HG03066 (cell line): Measurements from ENCODE around the gene IL16.

Source experiments
- ATAC-seq: cut with Tn5 transposase; IDR thresholded peaks from one replicate; pipeline ENCODE4 v1.9.1; 2021; ENCODE audit warnings: low read depth; ENCODE audit not compliant: unreplicated experiment

The IL16 gene

DNA sequence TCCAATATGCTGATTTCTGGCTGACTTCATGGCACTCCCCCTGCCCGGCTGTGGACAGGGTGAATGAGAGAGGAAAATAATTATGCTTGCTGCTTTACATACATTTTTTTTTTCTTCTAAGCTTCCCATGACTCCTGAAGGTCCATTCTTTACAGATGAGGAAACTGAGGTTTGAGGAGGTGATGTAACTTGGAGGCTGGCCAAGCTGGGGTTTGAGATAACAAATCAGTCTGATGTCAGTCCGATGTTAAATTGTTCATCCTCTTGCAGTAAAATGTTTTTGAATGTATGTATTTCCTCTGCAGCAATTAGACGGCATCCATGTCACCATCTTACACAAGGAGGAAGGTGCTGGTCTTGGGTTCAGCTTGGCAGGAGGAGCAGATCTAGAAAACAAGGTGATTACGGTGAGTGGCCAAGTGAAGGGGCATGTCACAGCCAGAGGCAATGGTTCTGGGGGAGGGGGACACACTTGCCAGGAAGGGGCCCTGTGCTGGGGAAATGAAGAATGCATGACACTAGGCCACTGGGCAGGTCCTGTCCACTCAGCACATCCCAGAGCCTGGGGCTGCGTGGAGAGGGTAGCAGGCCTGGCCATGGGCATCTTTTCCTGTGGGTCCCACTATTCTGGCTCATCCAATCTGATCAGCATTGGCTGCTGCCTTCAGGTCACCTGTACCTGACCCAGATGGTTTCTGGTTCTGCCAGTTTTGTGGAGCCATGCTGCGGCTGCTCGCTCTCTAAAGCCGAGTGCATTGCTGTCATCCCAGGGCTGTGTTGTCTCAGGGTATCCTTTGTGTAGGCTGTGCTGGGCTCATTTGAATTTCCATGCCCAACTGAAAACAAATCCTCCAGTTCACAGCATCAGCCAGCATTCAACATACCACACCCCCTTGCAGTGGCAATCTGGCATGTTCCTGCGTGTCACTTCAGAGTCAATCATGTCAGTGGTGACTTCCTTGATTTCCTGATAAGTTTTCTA is 106.9 kb downstream of the IL16 start:
- no peak for ATAC-seq

DNA sequence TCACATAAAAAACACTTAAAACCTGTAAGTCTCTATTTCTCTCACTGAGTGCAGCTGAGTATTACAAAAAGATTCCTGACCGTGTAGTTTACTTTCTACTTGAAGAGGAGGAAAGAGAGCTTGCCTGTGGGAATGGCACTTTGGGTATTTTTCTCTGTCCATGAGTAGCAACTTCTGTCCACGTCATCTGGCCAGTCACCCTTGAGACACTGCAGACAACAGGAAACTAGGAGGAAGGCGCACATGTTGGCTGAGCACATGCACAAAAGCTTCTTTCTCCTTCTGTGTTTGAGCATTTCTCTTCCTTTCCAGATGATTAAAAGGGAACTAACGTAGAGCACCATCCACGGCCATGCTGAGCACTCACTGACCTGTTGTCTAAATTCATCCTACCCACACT is 107.5 kb downstream of the IL16 start:
- ATAC-seq = no peak

DNA sequence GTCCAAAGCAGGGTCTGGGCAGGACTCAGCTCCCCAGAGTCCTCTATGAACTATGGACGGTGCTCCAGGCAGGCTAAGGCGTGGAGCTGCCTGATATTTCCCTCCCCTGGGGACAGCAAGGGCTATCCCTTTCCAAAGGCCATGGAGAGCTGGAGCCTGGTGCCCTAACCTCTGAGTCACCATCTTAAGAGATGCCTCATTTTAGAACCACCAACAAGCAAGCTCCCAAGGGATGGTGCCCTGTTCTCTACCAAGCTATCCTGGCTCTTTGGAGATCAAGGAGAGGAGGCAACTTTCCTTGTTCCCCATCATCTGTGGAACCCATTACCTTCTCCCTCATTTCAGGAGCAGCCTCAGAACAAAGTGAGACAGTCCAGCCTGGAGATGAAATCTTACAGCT is 111.6 kb downstream of the IL16 start:
- no peak for ATAC-seq

DNA sequence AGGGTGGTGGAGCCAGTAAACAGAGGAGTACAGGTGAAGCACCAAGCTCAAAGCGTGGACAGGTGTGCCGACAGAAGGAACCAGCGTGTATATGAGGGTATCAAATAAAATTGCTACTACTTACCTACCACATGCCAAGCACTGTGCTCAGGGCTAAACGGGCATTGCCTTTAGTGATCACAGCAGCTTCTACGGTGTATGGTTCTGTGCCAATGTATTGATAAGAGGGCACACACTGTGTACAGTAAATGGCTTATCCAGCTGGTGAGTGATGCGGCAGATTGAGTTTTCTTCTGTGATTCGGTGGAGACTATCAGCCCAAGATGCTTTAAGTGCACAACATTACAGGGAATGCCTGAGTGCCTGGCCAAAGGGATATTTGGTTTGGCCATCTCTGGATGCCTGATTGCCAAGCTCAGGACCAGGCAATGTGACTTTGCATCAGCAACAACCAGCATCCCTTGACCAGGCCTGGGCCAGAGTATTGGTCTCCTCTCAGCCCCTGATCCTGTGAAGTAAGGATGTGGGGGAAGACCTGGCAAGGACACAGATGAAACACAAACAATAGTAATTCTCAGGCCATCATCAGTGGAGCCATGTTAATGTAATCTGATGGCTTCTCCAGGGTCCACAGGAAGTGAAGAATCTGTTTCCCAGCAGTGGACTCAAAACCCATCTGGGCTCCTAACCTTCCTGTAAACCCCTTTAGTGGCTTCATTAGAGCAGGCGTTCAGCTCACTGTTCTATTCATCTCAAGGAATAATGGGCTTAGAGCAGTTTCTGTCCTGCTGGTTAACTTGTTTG is 113.2 kb downstream of the IL16 start:
- no peak for ATAC-seq

DNA sequence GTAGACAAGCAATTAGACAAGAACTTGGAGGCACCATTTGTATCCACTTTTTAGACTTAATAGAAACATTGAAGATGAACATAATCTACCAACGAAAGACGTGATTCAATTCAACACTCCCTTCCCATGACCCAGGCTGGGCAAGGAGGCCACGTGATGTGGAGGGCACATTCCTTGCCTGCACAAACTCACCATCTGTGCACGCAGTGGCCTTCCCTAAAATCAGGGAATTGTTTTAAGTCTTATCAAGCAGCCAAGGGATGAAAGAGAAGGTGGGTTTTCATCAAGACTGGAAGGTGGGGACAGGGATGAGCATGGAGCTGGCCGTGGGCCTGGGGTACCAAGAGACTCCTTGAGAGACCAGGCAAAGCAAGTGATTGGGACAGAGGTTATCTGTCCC is 113.8 kb downstream of the IL16 start:
- no peak for ATAC-seq

DNA sequence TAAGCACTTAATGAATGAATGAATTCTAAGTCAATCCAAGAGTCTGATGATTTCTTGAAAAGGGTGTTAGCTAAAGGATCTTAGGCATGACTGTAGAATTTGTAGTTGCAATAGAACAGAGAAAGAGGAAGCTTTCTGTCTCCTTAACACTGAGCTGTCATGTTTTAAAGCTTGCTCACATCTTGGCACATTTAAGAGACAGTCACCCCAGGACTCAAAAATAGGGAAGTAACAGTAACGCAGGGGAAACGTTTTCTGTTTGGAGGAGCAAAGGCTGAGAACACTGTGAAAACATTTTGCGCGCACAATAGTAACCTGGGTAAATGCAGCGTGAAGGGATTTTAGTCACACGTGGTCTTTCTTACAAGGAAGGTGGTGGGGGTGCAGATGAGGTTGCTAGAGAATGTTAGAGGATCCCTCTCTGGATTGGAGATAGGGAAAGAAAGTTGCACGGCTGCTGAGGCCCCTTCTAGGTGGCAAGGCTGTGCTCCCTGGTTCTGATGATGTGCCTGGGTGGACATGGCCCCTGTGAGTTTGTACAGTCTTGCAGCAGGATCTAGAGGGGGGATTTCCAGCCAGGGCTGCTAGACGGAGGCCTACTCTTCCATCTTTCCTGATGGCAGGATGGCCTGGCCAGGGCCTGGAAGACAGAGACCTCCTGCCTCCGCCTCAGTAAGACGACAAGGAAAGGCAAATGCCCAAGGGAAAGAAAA is 115.2 kb downstream of the IL16 start:
- ATAC-seq = peak; percentile 51

DNA sequence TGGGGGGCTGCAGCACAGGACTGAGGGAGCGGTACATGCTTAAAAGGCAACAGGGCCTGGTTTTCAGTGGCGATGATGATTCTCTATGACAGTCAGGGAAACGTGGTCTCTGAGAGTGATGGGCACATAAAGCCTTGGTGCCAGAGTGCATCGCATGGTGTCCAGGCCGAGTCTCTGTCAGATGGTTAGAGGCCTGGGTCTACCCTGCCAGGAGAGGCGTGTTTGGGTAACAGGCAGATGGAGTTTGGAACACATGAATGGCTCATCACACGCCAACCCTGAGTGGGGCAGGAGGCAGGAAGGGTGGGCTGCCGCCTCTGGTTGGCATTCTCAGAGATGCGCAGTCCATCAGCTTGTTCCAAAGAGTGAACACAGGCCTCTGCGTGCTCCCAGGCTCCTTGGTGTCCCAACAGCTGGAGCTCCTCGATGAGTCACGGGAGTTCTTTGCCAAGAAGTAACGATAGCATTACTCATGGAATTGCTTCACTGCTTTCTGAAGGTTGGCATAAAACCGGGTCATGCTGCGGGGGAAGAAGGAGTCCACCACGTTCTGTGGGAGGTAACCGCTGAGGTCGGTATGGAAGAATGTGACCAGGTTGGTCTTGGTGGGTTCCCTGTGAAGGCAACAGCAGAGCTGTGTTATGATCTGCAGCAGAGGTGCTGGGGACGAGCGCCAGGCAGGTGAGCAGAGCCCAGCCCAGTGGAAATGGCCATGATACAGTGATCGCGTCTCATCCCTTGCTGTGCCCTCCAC is 116.3 kb downstream of the IL16 start:
- no peak for ATAC-seq

DNA sequence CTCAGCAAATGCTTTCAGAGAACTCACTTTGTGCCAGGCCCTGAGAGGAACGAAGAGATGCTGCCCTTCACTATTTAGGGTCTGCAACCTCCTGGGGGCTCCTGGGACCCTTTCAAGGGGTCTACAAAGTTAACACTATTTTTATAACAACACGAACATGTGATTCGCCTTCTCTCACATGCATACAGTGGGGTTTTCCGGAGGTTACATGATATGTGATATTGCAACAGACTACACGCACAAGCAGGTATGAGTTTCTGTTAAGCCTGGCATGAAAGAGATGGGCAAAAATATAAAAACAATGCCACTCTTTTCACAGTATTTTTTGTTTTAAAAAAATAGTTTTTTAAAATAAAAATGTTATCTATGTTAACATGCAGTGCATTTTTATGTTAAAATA is 117.0 kb downstream of the IL16 start:
- ATAC-seq = no peak

DNA sequence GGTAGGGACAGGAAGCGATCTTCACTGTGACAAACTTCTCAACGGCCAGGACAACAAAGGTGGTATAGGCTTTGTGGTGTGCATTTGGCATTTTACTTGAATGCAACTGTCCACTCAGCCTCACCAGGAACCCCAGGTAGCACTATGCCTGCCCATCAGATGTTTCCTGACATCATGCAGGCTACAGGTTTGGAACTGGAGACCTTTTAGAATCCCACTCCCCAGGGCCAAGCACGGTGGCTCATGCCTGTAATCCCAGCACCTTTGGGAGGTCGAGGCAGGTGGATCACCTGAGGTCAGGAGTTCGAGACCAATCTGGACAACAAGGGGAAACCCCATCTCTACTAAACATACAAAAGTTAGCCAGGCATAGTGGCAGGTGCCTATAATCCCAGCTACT is 117.7 kb downstream of the IL16 start:
- ATAC-seq = no peak

DNA sequence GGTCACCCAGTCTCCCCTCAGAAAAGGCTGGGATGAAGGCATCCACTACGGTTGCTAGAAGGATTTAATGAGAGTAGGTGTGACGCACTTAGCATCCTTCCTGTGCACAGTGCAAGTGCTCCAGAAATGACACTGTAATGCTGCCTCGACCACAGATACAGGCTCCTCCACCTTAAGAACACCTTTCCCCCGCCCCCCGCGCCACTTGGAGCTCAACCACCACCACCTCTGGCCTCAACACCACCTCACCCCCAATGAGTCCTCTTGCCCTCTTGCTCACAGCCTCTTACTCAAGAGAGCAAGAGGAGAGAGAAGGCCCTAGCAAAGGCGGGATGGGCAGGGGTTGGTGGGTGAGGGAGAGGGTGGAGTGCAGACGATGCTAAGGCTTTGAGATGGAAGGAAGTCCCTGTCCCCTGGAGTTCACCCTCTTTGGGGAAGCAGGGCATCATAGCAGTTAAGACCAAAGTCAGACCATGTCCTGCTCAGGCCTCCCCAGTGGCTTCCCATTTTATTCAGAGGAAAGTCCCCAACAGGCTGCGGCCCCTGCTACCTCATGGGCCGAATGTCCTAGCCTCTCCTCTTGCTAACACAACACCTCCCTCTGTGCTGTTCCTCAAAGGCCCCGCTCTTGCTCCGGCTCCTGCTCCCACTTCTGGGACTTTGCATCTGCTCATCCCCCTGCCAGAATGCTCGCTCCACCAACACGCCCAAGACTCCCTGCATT is 118.9 kb downstream of the IL16 start:
- ATAC-seq = no peak

DNA sequence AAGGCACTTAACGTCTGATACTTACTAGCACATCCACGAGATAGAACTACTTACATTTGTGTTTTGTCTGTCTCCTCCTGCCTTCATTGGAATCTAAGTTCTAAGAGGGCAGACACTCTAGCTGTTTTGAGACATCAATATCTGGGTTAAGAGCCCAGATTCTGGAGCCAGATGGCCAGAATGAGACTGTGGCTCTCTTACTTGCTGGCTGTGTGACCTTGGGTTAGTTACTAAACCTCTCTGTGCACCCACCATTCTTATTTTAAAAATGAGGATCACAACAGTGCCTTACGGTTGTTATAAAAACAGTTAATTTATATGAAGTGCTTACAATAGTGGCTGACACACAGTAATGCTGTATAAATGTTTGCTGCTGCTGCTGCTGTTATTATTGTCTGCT is 119.6 kb downstream of the IL16 start:
- no peak for ATAC-seq

DNA sequence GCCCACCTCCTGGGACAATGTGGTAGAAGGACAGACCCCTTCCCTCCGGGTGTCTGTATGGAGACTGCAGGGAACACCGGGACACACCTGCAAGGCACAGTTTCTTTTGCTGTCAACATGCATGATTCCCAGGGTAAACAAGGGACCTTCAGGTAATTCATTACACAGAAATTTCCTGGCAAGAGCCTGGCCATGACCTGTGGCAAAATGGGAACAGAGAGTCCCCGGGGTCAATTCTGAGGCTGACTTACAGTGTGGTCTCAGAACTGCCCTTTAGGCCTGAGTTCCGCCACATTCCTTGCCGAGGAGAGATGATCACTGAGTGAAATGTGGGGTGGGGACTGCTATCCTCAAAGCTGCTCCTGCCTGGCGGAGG is 121.0 kb downstream of the IL16 start:
- ATAC-seq = no peak

DNA sequence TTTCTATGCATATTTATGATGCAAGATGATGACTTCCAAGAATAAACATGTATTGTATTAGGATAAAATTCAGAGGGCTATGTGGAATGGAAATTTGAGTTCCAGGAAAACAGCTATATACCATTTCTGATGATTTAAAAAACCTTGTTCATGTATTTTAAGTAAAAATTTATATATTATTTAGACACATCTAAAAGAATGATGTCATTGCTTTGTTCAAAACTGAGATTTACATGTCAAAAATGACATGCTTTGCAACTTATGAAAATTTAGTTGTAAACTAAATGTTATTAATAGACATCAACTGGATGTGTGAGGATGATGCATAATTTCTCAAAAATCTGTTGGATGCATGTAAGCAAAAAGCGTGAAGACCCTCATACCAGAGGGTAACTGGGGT is 125.0 kb downstream of the IL16 start:
- no peak for ATAC-seq

DNA sequence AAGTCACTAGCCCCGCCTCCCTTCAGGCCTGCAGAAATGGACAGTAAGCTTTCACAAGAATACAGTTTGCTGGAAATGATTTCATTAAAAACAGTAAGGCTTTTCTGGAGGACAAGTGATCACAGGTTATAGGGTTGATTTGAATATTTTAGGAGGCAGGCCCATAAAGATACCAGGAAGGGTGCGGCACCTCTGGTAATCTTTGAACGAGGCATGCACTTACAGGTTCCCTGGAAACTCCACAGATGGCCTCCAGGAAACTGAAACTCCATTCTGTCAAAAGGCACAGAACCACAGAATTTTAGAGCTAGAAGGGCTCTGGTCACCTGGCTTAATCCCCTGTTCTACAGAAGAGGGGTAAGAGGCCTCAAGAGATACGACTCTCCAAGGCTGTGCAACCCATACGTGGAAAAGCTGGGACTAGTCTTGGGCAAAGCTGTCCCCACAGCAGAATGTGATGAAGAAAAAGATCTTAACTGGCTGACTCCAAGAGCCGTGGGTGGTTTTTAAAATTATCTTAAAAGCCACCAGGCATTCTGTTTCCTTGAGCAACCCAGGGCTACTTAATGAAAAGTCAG is 126.1 kb downstream of the IL16 start:
- ATAC-seq = no peak

DNA sequence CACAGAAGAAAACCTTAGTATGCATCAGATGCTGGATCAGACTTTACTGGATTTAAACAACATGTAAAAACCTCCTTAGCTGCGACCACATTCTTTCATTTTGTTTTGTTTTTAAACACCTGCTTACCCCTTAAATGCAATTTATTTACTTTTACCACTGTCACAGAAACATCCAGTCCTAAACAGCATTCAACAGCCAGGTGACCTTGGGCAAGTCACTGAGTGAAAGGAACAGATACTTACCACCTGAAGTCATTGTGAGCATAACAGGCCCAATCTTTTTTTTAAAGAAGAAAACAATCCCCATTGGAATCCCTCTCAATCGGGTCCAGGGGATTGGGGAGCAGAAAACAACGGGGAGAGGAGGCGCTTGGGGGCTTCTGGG is 126.9 kb downstream of the IL16 start:
- no peak for ATAC-seq

DNA sequence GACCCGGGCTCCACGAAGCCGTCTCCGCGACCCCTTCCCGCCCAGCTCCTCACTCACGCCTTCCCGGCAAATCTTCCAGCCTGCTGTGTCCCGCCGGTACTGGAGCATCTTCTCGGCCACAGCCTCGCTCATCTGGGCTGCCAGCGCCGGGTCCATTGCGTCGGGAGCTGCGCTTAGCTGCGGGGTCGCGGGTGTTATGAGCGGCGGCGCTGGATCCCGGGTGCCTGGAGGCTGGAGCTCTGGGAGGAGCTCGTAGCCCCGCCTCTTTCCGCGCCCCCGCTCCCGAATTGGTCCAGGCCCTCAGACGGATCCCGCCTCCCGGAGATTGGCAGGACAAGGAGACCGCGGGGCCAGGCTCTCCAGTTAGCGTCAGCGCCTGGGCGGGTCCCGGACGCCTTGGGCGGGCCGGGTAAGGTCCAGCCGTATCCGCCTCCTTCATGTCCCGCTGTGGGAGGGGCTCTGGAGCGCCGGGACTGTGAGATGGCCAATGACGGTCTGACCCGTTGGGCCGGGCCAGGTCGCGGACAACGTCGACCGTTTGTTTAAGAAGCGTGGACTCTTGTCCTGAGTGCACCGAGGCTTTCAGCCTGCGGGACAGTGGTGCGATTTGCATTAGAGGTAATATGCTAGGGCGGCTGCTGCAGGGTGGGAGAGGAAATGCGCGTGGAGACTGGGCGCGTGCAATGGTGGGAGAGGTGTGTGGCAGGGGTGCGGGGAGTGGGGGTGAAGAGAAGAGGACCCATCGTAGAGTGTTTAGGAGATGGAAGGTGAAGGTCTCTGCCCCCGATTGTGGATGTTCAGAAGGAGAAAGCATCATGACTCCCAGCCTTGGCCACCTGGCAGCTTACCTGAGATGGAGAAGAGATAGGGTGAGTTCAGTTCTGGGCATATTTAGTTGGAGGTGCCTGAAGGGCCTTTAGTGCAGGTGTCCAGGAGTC is 127.5 kb downstream of the IL16 start, which contains the start of gene STARD5:
STARD5 (minus strand) TSS at position 198 of the 938 bp plus-strand sequence; CDS start at position 156, 42 bp downstream.
- ATAC-seq = peak; percentile 98

DNA sequence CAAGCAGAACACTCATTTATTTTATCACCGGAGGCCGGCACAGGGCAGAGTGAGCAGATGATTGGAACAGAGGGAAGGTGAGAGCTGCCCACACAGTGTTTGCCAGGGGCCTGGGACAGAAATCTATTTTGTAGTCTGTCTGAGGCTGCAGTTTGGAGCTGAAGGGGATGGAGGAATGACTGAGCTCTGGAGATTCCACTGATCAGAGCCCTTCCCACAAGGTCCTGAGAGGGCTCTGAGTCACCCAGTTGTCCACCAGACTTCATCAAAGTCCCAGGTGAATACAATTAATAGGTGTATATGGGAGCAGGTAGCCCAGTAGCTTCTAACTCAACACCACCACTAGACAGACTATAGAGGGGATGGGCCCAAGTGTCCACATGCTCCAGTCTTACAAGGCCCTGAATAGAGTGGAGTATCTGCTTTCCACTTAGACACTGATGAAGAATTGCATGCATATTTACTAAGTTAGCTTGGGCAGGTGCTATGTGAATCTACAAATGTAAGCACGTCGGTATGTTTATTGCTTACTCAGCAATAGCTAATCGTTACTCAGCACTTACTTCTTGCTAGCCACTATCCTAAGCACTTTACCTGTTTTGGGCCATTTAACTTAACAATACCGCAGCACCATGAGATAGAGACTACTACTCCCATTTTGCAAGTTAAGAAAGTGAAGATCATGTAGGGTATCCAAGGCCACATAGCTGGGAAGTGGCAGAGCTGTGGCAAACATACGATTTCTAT is 130.0 kb downstream of the IL16 start:
- no peak for ATAC-seq

DNA sequence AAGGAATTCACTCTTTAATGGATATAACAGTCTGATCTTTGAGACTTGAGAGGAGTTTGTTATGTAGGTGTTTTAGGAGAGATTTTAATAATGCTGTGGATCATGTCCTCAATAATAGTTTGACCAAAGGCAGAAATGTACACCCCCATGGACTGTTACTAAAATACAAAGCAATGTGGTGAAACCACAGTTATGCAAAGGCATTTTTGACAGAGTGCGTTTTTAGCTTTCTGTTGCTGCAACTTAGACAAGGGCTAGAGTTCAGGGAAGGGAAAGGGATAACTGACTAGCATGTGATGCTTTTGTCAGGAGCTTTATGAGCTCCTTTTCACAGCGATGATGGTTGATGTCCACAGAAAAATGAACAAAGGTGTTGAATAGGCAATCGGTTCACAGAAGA is 130.8 kb downstream of the IL16 start:
- no peak for ATAC-seq
